IPS DF 4.7 (cell line): ENCODE measurements around the gene KLHL25.

Source experiments
- DNase-seq: peaks from one replicate; pipeline ENCODE4 v3.0.0-alpha.2; 2013; ENCODE audit warnings: low spot score; ENCODE audit errors: extremely low read depth

The KLHL25 gene

DNA sequence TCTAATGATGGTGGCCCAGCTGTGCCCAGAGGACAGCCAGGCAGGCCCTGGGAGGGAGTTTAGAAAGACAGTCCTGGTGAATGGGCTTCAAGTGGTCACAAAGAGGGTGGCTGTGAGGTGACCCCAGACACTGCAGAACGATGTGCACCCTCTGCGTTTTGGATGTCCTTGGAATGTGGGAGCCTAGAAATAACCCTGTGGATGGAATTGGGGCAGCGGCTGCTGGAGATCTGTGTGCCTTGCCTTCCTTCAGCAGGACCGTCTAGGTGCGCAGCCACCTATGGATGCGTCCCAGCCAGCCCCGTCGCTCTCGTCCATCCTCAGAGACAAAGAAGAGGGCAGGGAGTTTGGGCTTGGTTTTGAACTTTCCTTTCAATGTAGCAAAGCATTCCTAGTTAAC lies 46.5 kb downstream of the KLHL25 start:
- no peak for DNase-seq

DNA sequence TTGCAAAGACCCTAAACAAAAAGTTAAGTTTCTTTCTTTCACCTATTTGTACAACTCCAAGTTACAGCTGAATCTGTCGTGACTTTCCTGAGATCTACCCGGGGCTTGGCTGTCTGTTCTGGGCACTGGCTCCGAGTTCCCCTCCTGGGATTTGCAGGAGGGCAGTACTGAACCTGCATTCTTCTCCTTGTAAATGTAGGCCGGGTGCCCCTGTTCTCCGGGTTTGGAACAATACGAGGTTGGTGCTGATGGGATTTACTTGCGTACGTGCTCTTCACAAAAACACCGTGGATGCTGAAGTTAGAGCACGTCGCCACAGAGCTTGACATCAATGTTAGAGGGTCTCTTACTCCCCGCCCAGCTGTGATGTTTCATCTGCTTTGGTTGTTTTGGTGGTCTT lies 48.1 kb downstream of the KLHL25 start:
- no peak for DNase-seq

DNA sequence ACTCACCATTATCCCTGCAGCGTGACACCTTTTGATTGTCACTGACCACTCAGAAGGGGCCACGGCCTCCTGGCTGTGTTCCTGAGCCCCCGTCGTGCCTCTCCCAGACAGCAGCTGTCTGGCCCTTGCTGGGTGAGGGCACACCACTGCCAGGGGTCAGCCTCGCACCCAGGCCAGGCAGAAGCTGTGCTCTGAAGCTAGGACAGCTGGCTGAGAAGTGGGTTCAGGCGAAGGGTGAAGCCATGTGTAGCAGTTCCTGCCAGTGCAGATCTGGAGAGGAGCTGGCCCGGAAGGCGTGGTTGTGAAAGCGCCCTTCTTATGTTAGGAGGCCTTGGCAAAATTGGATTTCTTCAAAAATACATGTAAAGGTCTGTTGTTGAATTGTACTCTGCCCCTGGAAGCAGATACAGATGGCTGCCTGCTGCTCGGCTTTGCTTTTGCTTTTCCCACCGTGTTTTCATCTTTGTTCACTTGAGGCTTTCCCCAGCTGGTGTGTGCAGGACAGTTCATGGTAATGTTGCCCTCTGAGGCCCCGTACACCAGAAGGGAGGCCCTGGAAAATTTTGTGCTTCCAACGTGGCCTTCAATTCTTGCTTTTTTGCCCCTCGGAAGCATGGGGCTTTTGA lies 49.1 kb downstream of the KLHL25 start:
- no peak for DNase-seq

DNA sequence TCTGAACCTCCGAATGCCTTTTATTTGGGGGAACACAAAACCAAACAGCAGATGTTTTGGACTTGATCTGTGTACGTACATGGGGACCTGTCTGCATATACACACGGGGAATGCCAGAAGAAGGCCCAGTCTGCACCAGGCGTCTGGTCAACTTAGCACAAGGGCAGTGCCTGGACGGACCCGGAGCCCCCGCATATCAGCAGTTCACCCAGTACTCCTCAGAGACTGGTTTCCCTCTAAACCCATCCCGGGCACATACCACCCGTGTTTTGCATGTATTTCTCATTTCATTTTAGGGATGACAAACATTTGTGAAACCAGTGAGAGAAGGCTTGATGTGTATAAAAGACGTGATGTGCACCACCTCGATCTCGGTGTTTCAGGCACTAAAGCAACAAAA lies 49.7 kb downstream of the KLHL25 start:
- no peak for DNase-seq

DNA sequence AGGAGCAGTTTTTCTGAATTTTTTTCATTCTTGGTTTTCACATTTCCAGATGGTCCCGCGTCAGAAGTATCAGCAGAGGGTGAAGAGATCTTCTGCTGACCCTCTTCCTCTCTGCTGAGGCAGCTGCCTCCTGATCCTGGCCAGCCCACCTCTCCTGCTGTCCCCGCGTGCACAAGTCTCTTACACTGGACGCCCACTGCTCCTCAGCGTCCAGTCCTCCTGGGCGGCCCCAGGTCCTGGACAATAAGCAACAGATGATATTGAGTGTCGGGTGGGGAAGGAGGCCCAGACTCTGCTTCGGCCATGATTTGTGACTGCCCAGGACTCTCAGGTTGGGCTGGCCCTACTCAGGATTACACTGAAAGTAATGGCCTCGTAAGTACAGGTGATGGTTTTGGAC lies 50.1 kb downstream of the KLHL25 start:
- no peak for DNase-seq

DNA sequence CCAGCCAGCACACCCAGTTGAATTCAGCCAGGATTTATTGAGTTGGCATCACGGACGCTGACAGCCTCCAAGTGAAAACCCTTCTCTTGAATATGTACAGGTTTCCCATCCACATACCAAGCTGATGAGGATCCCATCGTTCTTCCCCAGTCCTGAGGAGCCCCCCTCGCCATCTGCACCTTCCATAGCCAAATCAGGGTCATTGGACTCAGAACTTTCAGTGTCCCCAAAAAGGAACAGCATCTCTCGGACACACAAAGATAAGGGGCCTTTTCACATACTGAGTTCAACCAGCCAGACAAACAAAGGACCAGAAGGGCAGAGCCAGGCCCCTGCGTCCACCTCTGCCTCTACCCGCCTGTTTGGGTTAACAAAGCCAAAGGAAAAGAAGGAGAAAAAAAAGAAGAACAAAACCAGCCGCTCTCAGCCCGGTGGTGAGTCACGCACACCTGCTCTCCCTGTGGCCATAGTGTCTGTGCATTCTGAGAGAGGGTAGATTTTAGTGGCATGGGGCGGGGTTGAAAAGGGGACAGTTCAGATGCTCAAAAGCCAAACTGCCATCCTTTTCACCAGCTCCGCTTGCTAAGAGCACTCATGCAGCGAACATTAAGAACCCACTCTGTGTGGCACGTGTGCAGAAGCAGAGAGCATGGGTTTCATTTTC lies 51.2 kb downstream of the KLHL25 start:
- no peak for DNase-seq

DNA sequence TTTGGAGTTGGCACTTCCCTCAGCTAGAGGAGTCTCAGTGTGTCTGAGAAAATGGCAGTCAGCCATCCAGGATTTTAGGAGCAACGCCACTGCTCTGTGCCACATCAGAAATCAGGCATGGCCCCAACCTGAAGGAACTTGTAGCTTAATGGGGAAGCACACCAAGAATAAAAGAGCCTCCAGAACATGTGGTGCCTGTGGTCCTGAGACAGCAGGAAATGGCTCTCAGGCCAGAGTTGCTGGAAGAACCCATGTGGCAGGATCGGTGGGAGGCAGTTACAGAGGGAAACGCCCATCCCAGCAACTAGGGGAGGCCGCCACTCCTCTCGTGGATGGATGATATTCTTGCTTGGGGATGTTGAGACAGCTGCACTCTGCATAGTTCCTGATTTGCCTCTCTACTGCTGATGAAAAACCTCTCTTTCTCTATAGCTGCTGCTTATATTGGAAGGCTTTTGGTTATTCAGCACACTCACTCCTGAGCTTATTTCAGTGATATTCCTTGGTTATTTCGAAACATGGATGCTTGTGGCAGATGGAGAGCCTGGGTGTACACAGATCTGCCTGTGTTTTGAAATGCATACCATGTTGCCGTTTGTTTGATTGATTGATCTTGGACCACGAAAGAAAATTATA lies 52.4 kb downstream of the KLHL25 start:
- DNase-seq = no peak

DNA sequence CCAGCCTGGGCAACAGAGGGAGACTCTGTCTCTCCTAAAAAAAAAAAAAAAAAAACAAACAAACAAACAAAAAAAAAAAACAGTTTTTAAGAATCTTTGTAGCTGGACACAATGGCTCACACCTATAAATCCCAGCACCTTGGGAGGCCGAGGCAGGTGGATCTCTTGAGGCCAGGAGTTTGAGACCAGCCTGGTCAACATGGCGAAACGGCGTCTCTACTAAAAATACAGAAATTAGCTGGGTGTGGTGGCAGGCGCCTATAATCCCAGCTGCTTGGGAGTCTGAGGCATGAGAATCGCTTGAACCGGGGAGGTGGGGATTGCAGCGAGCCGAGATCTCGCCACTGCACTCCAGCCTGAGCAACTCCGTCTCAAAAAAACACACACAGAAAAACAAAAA lies 53.1 kb downstream of the KLHL25 start:
- DNase-seq = no peak

DNA sequence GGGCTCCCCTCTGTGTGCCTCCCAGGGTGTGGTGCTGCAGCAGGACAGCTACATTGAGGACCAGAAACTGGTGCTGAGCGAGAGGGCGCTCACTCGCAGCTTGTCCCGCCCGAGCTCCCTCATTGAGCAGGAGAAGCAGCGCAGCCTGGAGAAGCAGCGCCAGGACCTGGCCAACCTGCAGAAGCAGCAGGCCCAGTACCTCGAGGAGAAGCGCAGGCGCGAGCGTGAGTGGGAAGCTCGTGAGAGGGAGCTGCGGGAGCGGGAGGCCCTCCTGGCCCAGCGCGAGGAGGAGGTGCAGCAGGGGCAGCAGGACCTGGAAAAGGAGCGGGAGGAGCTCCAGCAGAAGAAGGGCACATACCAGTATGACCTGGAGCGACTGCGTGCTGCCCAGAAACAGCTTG lies 53.7 kb downstream of the KLHL25 start:
- DNase-seq = no peak

DNA sequence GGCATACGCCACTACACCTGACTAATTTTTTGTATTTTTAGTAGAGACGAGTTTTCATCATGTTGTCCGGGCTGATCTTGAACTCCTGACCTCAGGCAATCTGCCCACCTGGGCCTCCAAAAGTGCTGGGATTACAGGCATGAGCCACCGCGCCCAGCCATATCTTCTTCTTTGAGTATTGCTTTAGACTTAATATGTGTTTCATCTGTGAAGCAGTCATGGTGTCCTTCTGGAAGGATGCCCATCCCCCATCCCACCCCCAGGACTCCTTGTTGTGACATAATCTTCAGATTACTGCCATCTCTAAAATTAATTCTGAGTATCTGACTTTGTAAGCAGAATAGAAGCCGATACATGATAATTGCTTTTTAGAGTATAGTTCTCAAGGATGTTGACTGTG lies 57.7 kb downstream of the KLHL25 start:
- DNase-seq = no peak

DNA sequence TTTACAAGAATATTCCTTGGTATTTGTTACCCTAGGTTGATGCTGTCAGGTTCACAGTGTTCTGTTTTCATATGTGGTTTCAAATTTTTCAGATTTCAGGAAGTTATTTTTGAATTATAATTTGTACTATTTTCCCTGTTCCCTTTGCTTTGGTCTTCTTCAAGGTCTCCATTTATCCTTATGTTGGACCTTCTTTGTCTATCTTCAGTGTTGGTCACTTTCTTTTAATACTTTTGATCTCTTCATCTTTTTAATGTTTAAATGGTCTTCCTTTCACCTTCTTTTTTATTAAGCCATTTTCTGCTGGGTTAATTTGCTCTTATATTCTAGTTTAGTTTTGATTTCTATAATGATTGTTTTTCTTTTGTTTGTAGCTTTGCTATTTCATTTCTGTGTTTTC lies 61.3 kb downstream of the KLHL25 start:
- no peak for DNase-seq

DNA sequence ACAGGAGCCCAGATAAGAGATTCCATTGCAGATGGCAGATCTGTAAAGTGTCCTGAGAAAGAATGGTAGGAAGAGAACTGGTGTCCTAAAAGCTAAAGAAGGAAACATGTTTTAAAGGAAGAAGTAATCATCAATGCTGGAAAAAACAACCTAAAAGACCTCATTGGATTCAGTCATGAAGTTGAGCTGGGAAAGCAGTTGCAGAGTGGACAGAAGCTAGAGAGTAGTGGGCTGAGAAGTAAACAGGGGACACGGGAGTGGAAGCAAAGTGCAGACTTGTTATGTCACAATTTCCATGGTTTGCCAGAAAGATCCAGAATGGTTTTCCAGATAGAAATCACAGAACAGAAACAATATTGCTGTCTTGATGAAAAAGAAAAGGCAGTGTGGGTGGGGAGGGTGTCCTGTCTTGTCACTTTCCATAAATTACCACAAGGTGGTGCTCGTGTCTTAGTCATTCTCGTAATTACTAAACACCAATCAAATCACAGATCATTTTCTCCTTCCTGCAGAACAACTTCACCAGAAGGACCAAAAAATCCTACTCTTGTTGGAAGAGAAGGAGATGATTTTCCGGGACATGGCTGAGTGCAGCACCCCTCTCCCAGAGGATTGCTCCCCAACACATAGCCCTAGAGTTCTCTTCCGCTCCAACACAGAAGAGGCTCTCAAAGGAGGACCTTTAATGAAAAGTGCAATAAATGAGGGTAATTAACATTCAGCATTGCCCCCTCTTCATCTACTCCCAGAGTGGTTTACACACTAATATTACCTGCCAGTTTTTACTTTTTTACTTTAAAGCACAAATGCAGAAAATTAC lies 64.5 kb downstream of the KLHL25 start:
- no peak for DNase-seq

DNA sequence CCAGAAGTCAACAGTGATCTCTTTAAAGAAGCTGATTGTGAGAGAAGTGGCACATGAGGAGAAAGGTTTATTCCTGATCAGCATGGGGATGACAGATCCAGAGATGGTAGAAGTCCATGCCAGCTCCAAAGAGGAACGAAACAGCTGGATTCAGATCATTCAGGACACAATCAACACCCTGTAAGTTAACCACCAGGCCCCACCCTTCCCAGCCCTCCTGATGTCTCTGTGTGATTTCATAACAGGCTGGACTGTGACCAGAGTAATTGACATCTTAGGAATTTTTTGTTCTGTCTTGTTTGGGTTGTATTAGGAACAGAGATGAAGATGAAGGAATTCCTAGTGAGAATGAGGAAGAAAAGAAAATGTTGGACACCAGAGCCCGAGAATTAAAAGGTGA lies 67.7 kb downstream of the KLHL25 start:
- no peak for DNase-seq

DNA sequence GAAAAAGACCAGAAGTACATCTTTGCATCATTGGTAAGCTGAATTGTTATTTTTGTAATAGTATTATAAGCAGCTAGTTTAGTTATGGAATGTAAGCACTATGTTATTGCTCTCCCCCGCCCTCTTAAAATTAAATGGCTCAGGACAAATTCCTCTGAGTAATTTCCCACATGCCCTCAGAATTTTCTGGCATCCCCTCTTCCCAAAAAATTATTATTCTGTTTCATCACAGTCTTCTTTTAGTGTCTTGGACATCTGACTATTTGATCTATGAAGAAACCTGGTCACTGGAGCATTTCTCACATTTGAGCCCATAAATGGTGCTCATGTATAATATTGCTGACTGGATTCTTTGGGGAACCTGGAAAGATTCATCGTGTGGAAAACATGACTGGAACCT lies 68.3 kb downstream of the KLHL25 start:
- DNase-seq = no peak

DNA sequence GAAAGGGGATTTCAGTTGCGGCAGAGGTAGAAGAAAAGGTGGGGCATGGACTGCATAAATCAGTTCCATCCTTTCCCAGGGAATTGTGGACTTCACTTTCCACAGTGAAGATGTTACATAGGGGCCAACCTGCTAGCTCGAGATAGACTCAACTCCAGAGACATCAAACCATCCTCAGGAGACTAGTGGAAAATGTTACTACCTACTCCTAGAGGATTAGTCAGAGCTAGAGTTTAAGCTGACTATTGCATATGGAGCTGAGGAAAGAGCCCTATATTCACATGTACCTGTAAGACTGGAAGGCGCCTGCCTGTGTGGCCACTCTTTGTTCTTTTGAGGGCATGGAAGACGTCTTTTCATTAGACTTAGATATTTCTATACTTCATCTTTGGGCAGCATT lies 69.2 kb downstream of the KLHL25 start:
- no peak for DNase-seq

DNA sequence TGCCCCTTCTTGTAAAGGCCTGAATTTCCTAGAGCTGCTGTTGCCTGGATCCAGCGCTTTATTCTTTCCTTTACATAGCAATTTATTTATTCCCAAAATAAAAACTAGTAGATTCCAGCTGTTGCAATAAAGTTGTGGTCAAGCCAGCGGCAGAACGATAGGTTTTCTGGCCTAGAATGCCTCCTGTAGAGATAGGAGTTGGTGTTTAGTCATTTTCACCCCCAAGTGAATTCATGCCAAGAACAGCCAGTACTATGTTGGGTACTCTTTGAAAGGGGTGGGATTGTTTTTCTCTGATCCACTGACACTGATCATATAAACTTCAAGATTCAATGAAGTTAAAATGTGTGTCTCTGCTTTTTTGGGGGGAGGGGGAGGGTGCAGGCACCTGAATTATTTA lies 69.7 kb downstream of the KLHL25 start:
- no peak for DNase-seq

DNA sequence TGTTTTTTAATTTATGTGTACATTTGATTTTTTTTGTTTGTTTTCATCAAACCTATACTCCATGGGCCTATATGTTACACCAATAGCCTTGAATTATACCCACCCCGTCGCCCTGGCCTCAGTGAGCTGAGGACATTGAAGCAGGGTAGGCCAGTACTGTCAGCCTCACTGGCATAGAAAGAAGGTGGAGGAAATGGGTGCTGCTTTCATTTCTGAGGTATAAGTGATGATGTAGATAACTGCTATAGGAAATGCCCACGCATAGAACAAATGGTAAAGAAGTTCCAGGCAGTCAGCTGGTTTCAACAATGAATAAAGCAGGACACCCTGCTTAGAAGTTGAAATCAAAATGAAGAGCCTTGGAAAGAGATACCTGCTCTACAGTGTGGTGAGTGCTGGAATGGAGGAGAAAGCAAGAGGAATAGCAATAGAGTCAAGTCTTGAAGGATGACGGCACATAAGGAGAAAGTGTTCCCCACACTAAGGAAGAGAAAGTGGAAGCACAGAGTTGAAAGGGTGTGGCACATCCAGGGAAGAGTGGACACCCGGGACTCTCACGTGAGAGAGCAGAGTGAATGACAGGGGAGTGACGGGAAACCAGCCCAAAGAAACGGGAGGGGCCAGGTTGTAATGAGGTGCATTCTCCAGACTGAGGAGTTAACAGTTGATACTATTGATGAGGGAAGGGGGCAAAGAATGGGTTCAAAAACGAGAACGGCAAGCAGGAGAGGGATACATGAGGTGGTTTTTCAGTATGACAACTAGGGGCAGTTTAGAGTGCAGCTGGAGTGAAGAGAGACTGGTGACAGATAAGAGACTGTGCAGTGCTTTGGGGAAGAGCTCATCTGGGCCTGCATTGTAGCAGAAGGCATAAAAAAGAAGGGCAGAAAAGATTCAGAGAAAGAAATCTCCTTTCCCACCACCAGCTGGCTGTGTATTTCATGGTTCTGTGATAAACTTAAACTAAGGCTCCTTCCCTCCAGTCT lies 70.5 kb downstream of the KLHL25 start:
- DNase-seq = no peak

DNA sequence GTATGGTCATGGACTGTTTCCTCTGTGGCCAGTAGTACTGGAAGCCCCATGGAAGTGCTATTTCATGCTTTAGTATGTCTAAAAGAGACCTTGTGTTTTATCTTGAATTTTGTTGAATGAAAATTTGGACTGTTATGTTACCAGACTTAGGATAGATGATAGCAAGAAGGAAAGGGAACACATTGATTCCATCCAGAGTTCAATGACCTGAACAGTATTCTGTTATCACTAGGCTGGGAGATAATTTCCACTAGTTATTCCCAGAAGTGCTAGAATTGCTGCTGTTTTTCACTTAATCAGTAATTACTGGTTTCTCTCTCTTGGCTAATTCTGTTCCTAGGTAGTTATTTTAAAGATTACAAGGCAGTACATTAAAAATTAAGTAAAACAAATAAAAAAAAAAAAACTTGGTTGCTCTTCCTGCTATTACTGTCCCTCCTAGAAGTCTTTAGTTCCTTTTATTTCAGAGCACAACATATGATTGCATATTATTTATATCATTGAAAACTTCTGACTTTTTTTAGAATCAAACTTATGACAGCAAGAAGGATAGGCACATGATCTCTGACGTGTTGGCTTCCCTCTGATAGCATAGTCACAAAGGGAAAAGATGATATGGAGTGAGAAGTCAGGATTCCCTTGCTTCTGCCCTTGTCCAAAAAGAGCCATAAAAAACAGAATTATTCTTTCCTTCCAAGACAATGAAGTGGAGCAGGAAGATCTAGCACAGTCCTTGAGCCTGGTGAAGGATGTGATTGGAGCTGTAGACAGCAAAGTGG lies 72.2 kb downstream of the KLHL25 start:
- no peak for DNase-seq

DNA sequence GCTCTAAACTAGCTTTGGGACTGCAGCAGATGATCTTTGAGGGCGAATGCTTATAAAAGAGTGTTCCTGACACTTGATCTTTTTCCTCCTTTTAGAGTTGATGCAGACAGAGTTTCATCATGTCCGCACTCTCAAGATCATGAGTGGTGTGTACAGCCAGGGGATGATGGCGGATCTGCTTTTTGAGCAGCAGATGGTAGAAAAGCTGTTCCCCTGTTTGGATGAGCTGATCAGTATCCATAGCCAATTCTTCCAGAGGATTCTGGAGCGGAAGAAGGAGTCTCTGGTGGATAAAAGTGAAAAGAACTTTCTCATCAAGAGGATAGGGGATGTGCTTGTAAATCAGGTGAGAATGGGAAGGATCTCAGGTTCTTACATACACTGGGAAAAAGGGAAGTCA lies 75.7 kb downstream of the KLHL25 start:
- no peak for DNase-seq

DNA sequence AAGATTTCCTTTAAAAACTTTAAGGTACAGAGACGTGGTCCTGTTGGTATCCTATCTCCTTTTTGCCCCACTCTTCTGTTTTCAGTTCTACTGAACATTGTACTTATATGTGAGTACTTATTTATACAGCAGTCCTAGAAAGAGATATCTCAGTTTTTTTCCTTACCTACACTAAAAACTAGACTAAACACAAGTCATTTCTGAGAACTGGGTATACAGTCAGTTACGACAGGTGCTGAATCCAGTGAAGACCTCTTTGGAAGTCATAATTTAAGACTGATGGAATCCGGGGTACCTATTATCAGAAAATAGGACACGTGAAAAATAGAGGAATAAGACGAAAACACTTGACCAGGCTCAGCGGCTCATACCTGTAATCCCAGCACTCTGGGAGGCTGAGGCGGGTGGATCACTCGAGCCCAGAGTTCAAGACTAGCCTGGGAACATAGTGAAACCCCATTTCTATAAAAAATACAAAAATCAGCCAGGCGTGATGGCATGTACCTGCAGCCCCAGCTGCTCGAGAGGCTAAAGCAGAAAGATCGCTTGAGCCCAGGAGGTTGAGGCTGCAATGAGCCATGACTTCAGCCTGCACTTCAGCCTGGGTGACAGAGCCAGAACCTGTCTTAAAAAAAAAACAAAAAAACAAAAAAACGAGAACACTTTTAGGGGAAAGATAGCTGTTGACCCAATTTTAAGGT lies 76.3 kb downstream of the KLHL25 start:
- no peak for DNase-seq
